PC-3 (cell line): ENCODE measurements around the gene ARHGEF38. TPM values are rescaled to one million over a fixed set of nuclear protein-coding genes. Genes with fewer than 3 reads are reported as not detected.

Experiments used
- ATAC-seq: fragments of 200-7000 bp; cut with Tn5 transposase; 2 replicates; pipeline ENCODE4 v1.9.1; 2020; ENCODE audit warnings: mild to moderate bottlenecking, moderate library complexity
- BruUV-seq: library from RNA; stranded (reverse); fragments of 400-500 nt; replicated peaks from 2 replicates; lab custom pipeline; 2021; lab: Mats Ljungman, UMichigan
- CTCF ChIA-PET: fragments of 300-600 bp; sonication (Branson Sonifier 250); formaldehyde crosslinking; loops from one replicate; lab custom pipeline; 2022; ENCODE audit warnings: antibody characterized with exemption; lab: Charles Lee
- POLR2A ChIA-PET: fragments of 300-600 bp; sonication (Branson Sonifier 250); formaldehyde crosslinking; loops from one replicate; lab custom pipeline; 2022; ENCODE audit warnings: antibody characterized with exemption; ENCODE audit not compliant: unreplicated experiment; lab: Charles Lee
- DNase-seq: peaks from one replicate; pipeline ENCODE4 v3.0.0-alpha.2; 2015
- H2AFZ ChIP-seq: fragments of 300-600 bp; sonication (generic); 2 replicates; pipeline ENCODE4 v1.6.0; 2016; ENCODE audit warnings: antibody characterized with exemption, low read length
- H3F3A ChIP-seq: fragments of 300-600 bp; sonication (generic); one replicate; pipeline ENCODE4 v1.6.0; 2017; ENCODE audit warnings: antibody characterized with exemption, low read length, control low read depth, mild to moderate bottlenecking; ENCODE audit not compliant: unreplicated experiment
- H3K27ac ChIP-seq: fragments of 300-600 bp; sonication (generic); 2 replicates; pipeline ENCODE4 v1.5.1; 2016; ENCODE audit warnings: mild to moderate bottlenecking, low read length
- H3K27me3 ChIP-seq: fragments of 300-600 bp; sonication (generic); 2 replicates; pipeline ENCODE4 v1.6.1; 2016; ENCODE audit warnings: low read length, mixed read lengths
- H3K36me3 ChIP-seq: fragments of 300-600 bp; sonication (generic); 2 replicates; pipeline ENCODE4 v1.6.1; 2016; ENCODE audit warnings: low read depth, mixed run types, low read length, mixed read lengths
- H3K4me1 ChIP-seq: fragments of 300-600 bp; sonication (generic); 2 replicates; pipeline ENCODE4 v1.5.1; 2016; ENCODE audit warnings: low read length; ENCODE audit not compliant: insufficient read depth
- H3K4me2 ChIP-seq: fragments of 300-600 bp; sonication (generic); 2 replicates; pipeline ENCODE4 v1.6.0; 2016; ENCODE audit warnings: low read length
- H3K4me3 ChIP-seq: fragments of 300-600 bp; sonication (generic); 2 replicates; pipeline ENCODE4 v1.5.1; 2016; ENCODE audit warnings: mild to moderate bottlenecking, low read length, mixed read lengths
- H3K79me2 ChIP-seq: fragments of 300-600 bp; sonication (generic); 2 replicates; pipeline ENCODE4 v1.6.1; 2017; ENCODE audit warnings: low read length, mixed read lengths
- H3K9ac ChIP-seq: fragments of 300-600 bp; sonication (generic); 2 replicates; pipeline ENCODE4 v1.6.0; 2016; ENCODE audit warnings: mild to moderate bottlenecking, low read length
- H3K9me2 ChIP-seq: fragments of 300-600 bp; sonication (generic); replicated peaks from 2 replicates; pipeline ENCODE4 v1.6.1; 2016; ENCODE audit warnings: mixed run types, low read length, mixed read lengths
- H3K9me3 ChIP-seq: fragments of 300-600 bp; sonication (generic); 2 replicates; pipeline ENCODE4 v1.6.1; 2016; ENCODE audit warnings: low read length, mixed read lengths
- H4K20me1 ChIP-seq: fragments of 300-600 bp; sonication (generic); 2 replicates; pipeline ENCODE4 v1.6.1; 2016; ENCODE audit warnings: low read length, mixed read lengths
- CTCF ChIP-seq: fragments of 300-600 bp; sonication (generic); conservative IDR thresholded peaks from 2 replicates; pipeline ENCODE4 v1.5.1; 2017; ENCODE audit warnings: antibody characterized with exemption, low read depth, mild to moderate bottlenecking, low read length
- EZH2 ChIP-seq: fragments of 300-600 bp; sonication (generic); IDR thresholded peaks from one replicate; pipeline ENCODE4 v1.6.1; 2017; ENCODE audit warnings: antibody characterized with exemption, mild to moderate bottlenecking, low read length; ENCODE audit not compliant: unreplicated experiment
- EZH2phosphoT487 ChIP-seq: fragments of 300-600 bp; sonication (generic); IDR thresholded peaks from 2 replicates; pipeline ENCODE4 v1.6.1; 2018; ENCODE audit warnings: mild to moderate bottlenecking, antibody characterized with exemption, low read length, borderline replicate concordance
- intact Hi-C: fragments of 100-400 bp; cut with micrococcal nuclease; formaldehyde crosslinking; loops from 2 replicates; pipeline ENCODE4 v1.9.0; 2023
- total RNA-seq: library from RNA; depleted of rRNA; stranded (reverse); fragments of >200 nt; gene quantifications from 2 replicates; pipeline ENCODE4 v1.2.3, GENCODE V29; 2014

Gene ARHGEF38
- total RNA-seq, 1 experiment from 2014 or later = 2.0 TPM

GRCh38 chr4:105569057-105569865 lies 16.8 kb downstream of the ARHGEF38 start:
- Histone ChIP-seq H3K4me1 (peaks cover 15% of the 10 kb centered on the region), H4K20me1 (no peaks in the 10 kb centered on the region), H3K27ac (peak overlapping the region; percentile 75), H3K36me3 (no peaks in the 10 kb centered on the region), H3K9me2 (no peaks in the 10 kb centered on the region), H3K4me3 (no peak overlapping the region), H3K4me2 (peak overlapping the region; percentile 27), H3F3A (no peaks in the 10 kb centered on the region), H3K9ac (peak overlapping the region; percentile 10; the same call in 1 of the 2 replicates), H3K27me3 (no peaks in the 10 kb centered on the region), H2AFZ (no peak overlapping the region), H3K9me3 (no peaks in the 10 kb centered on the region), H3K79me2 (no peaks in the 10 kb centered on the region)
- TSS peak; percentile 22 for BruUV-seq
- ChIA-PET POLR2A (interaction anchor here (0.6 kb wide), 2 partner anchors 14 to 95 kb away, joined by 3 to 5 read pairs; partner anchors contain the start of gene PPA2), CTCF (interaction anchor here (0.7 kb wide), 1 partner anchor 17 kb away, joined by 3 read pairs; no protein-coding TSS in a partner anchor)
- intact Hi-C loops = loop anchor here (1.0 kb wide), 1 partner anchor 17 kb away; the partner anchor contains the start of gene ARHGEF38
- TF ChIP-seq EZH2 = no peak
- TF ChIP-seq EZH2phosphoT487 = no peak
- no peak for TF ChIP-seq CTCF
- ATAC-seq = peak; percentile 96
- DNase-seq = peak; percentile 77

GRCh38 chr4:105569866-105570236 lies 17.4 kb downstream of the ARHGEF38 start:
- no TSS peak for BruUV-seq
- no peaks in the 10 kb centered on the region for H3K36me3 ChIP-seq
- ChIA-PET POLR2A (no interaction called here), CTCF (no interaction called here)
- no peak overlapping the region for H3K9ac ChIP-seq
- TF ChIP-seq EZH2phosphoT487 (no peak), EZH2 (no peak)
- 0 out of 2 replicates have a peak overlapping the region, but pooled peaks have one; percentile 27 for H3K4me2 ChIP-seq
- ATAC-seq (no peak), DNase-seq (no peak)
- H2AFZ ChIP-seq = no peak overlapping the region
- H3K9me3 ChIP-seq = no peaks in the 10 kb centered on the region
- H3K4me3 ChIP-seq = no peak overlapping the region
- H3F3A ChIP-seq = no peaks in the 10 kb centered on the region
- H3K9me2 ChIP-seq = no peaks in the 10 kb centered on the region
- no peaks in the 10 kb centered on the region for H4K20me1 ChIP-seq
- H3K79me2 ChIP-seq = no peaks in the 10 kb centered on the region
- no peaks in the 10 kb centered on the region for H3K27me3 ChIP-seq
- peaks cover 15% of the 10 kb centered on the region for H3K4me1 ChIP-seq
- intact Hi-C loops = loop anchor here (1.0 kb wide), 1 partner anchor 18 kb away; the partner anchor contains the start of gene ARHGEF38
- H3K27ac ChIP-seq = peak overlapping the region; percentile 69

GRCh38 chr4:105572296-105572695 lies 19.9 kb downstream of the ARHGEF38 start:
- ATAC-seq = no peak
- H4K20me1 ChIP-seq = no peaks in the 10 kb centered on the region
- H3K36me3 ChIP-seq = no peaks in the 10 kb centered on the region
- no peaks in the 10 kb centered on the region for H3F3A ChIP-seq
- H3K9ac ChIP-seq = no peak overlapping the region
- DNase-seq = no peak
- POLR2A ChIA-PET = no interaction called here
- no TSS peak for BruUV-seq
- H3K4me3 ChIP-seq = no peak overlapping the region
- no peaks in the 10 kb centered on the region for H3K9me2 ChIP-seq
- H2AFZ ChIP-seq = no peak overlapping the region
- no peak overlapping the region for H3K27ac ChIP-seq
- no peaks in the 10 kb centered on the region for H3K27me3 ChIP-seq
- peaks cover 15% of the 10 kb centered on the region for H3K4me1 ChIP-seq
- no peaks in the 10 kb centered on the region for H3K9me3 ChIP-seq
- intact Hi-C loops = no loop called here
- TF ChIP-seq EZH2 = no peak
- no peak for TF ChIP-seq EZH2phosphoT487
- no peak for TF ChIP-seq CTCF
- CTCF ChIA-PET = no interaction called here
- no peaks in the 10 kb centered on the region for H3K79me2 ChIP-seq
- H3K4me2 ChIP-seq = no peak overlapping the region
